ENCODE data around the gene LHFPL6. TPM values are rescaled to one million over a fixed set of nuclear protein-coding genes. Genes with fewer than 3 reads are reported as not detected.

The LHFPL6 gene
- total and polyA plus RNA-seq, 10 of the 15 experiments (the other 5 are each of a cell fraction or from before 2014, with no cell fraction given) = 0.11 to 4.6 (median 0.41) TPM

DNA sequence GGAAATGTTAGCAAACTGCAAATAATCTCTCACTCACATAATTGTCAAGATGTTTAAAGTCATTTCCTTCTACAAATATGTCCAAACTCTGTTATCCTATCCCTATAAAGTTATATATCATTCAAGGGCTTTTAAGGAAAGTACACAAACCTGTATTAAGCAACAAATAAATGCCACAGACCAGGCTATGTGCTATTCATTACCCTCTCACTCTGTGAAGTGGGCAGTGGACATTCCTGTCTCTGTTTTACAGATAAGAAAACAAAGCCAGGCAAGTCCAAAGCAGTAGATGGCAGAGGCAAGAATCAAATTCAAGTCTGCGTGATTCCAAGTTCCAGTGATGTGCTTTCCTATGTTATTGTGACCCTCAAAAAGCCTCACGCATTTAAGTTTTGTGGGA is 140.6 kb downstream of the LHFPL6 start:
- TF ChIP-seq SREBF2 (IDR thresholded peaks at IDR 0.05; ENCODE audit: low read length) (no peak), ZNF207 (IDR thresholded peaks at IDR 0.05; ENCODE audit: borderline replicate concordance) (no peak), KAT2A (conservative IDR thresholded peaks at IDR 0.05; ENCODE audit: control insufficient read depth, low read depth, low read length) (no peak), TCF12 (IDR thresholded peaks at IDR 0.05; ENCODE audit: low read depth, low read length) (no peak), CBX5 (IDR thresholded peaks at IDR 0.05; ENCODE audit: low read depth) (no peak)
- TF ChIP-seq, protein P1, sequence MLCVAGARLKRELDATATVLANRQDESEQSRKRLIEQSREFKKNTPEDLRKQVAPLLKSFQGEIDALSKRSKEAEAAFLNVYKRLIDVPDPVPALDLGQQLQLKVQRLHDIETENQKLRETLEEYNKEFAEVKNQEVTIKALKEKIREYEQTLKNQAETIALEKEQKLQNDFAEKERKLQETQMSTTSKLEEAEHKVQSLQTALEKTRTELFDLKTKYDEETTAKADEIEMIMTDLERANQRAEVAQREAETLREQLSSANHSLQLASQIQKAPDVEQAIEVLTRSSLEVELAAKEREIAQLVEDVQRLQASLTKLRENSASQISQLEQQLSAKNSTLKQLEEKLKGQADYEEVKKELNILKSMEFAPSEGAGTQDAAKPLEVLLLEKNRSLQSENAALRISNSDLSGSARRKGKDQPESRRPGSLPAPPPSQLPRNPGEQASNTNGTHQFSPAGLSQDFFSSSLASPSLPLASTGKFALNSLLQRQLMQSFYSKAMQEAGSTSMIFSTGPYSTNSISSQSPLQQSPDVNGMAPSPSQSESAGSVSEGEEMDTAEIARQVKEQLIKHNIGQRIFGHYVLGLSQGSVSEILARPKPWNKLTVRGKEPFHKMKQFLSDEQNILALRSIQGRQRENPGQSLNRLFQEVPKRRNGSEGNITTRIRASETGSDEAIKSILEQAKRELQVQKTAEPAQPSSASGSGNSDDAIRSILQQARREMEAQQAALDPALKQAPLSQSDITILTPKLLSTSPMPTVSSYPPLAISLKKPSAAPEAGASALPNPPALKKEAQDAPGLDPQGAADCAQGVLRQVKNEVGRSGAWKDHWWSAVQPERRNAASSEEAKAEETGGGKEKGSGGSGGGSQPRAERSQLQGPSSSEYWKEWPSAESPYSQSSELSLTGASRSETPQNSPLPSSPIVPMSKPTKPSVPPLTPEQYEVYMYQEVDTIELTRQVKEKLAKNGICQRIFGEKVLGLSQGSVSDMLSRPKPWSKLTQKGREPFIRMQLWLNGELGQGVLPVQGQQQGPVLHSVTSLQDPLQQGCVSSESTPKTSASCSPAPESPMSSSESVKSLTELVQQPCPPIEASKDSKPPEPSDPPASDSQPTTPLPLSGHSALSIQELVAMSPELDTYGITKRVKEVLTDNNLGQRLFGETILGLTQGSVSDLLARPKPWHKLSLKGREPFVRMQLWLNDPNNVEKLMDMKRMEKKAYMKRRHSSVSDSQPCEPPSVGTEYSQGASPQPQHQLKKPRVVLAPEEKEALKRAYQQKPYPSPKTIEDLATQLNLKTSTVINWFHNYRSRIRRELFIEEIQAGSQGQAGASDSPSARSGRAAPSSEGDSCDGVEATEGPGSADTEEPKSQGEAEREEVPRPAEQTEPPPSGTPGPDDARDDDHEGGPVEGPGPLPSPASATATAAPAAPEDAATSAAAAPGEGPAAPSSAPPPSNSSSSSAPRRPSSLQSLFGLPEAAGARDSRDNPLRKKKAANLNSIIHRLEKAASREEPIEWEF (IDR thresholded peaks at IDR 0.05; ENCODE audit: insufficient replicate concordance, low read depth, low read length) = no peak
- CTCF ChIA-PET = interaction anchor here (0.7 kb wide), 1 partner anchor 10 kb away, joined by 4 read pairs; no protein-coding TSS in a partner anchor
- RAD21 ChIA-PET (ENCODE audit: unreplicated experiment) = no interaction called here
- POLR2A ChIA-PET = no interaction called here
- no peak overlapping the region for H2AFZ ChIP-seq (ENCODE audit: control insufficient read depth, low read depth, low read length)
- no peak overlapping the region for H3K27ac ChIP-seq (ENCODE audit: control insufficient read depth, insufficient read depth)
- FAIRE-seq (no peak), DNase-seq (ENCODE audit: low read depth, low spot score) (no peak), ATAC-seq (no peak)
- no peak overlapping the region for H3K4me3 ChIP-seq
- intact Hi-C loops (cut with micrococcal nuclease; ENCODE audit: unreplicated experiment) (no loop called here), in situ Hi-C loops (cut with MboI) (no loop called here)
- H3K4me1 ChIP-seq (ENCODE audit: control insufficient read depth, insufficient read depth, low read length) = no peaks in the 10 kb centered on the region
- no peaks in the 10 kb centered on the region for H4K20me1 ChIP-seq (ENCODE audit: control insufficient read depth, insufficient read depth)
- no peaks in the 10 kb centered on the region for H3K27me3 ChIP-seq (replicated peaks in 1 of 2; ENCODE audit: control insufficient read depth in 2 of 2, insufficient read depth in 2 of 2, low read length in 1 of 2)
- no peak overlapping the region for H3K9ac ChIP-seq (ENCODE audit: control insufficient read depth, insufficient read depth, low read length)
- H3K36me3 ChIP-seq (ENCODE audit: control insufficient read depth in 2 of 2, insufficient read depth in 2 of 2, low read length in 1 of 2) = no peaks in the 10 kb centered on the region
- BruUV-seq (replicated peaks) = no TSS peak
- WGBS (ENCODE audit: insufficient coverage, insufficient replicate concordance, low lambda C conversion rate, missing lambda C conversion rate) = 27% methylated on average over 2 of the region's 2 CpGs
- no peaks in the 10 kb centered on the region for H3K79me2 ChIP-seq (ENCODE audit: control insufficient read depth, insufficient read depth, low read length)
- H3K9me3 ChIP-seq (replicated peaks; ENCODE audit: control insufficient read depth, insufficient read depth, low read length) = no peaks in the 10 kb centered on the region
- SMC1A ChIA-PET (ENCODE audit: uncharacterized antibody, unreplicated experiment) = interaction anchor here (0.8 to 0.9 kb wide), 2 partner anchors 12 to 16 kb away, joined by 3 read pairs; no protein-coding TSS in a partner anchor
- H3K4me2 ChIP-seq (ENCODE audit: control insufficient read depth, insufficient read depth) = no peak overlapping the region
